Uterus (tissue), 4 donors: ENCODE measurements around the gene FSHR. TPM values are rescaled to one million over a fixed set of nuclear protein-coding genes. Genes with fewer than 3 reads are reported as not detected.

Experiments used
- DNase-seq, 2 donors: peaks; one replicate each; pipeline ENCODE4 v3.0.0-alpha.2; 2019 to 2020
- H3K27ac ChIP-seq, 2 donors: fragments of 200-600 bp; sonication (generic); 1 replicate in 1 of 2; 2 replicates in 1 of 2; pipeline ENCODE4 v1.5.1; 2016 to 2018
- H3K27me3 ChIP-seq, 2 donors: fragments of 200-600 bp; sonication (generic); one replicate each; pipeline ENCODE4 v1.5.1; 2018 to 2019; ENCODE audit warnings: control low read depth in 1 of 2
- H3K36me3 ChIP-seq, 2 donors: fragments of 200-600 bp; sonication (generic); one replicate each; pipeline ENCODE4 v1.5.1; 2019; ENCODE audit warnings: control low read depth in 1 of 2
- H3K4me1 ChIP-seq, 2 donors: fragments of 200-600 bp; sonication (generic); one replicate each; pipeline ENCODE4 v1.5.1; 2018 to 2019; ENCODE audit warnings: control low read depth in 1 of 2
- H3K4me3 ChIP-seq, 2 donors: fragments of 200-600 bp; sonication (generic); 1 replicate in 1 of 2; 2 replicates in 1 of 2; pipeline ENCODE4 v1.5.1; 2018 to 2019; ENCODE audit warnings: mild to moderate bottlenecking in 1 of 2
- H3K9me3 ChIP-seq, 2 donors: fragments of 200-600 bp; sonication (generic); one replicate each; pipeline ENCODE4 v1.5.1; 2019; ENCODE audit warnings: control low read depth in 1 of 2
- POLR2A ChIP-seq, 2 donors: fragments of 450-650 bp; IDR thresholded peaks; one replicate each; pipeline ENCODE4 v1.6.1; 2016; ENCODE audit warnings: antibody characterized with exemption in 2 of 2, mild to moderate bottlenecking in 1 of 2, moderate library complexity in 1 of 2
- intact Hi-C: fragments of 100-400 bp; cut with DNase I; formaldehyde crosslinking; loops from one replicate; pipeline ENCODE4 v1.15.1; 2023; ENCODE audit warnings: low total_unique reads
- total RNA-seq, 4 donors: library from RNA; depleted of rRNA in 3 of 4; stranded (reverse); fragments of >200 nt in 3 of 4; gene quantifications; one replicate each; pipeline versions ENCODE4 v1.1.0 to v1.2.4, GENCODE V29; 2014 to 2023
- TF ChIP-seq, protein P1 (sequence below), 4 experiments: fragments of 200-600 bp in 2 of 4; fragments of 450-650 bp in 2 of 4; sonication (generic) in 2 of 4; IDR thresholded peaks; one replicate each; pipeline ENCODE4 v1.5.1; 2016 to 2019; ENCODE audit warnings: antibody characterized with exemption in 4 of 4, mild to moderate bottlenecking in 2 of 4, moderate library complexity in 1 of 4
- donor health status: DM: yes; HTN: yes; CAD: no.

FSHR gene
- total RNA-seq, 4 donors from 2014 or later = not detected

DNA sequence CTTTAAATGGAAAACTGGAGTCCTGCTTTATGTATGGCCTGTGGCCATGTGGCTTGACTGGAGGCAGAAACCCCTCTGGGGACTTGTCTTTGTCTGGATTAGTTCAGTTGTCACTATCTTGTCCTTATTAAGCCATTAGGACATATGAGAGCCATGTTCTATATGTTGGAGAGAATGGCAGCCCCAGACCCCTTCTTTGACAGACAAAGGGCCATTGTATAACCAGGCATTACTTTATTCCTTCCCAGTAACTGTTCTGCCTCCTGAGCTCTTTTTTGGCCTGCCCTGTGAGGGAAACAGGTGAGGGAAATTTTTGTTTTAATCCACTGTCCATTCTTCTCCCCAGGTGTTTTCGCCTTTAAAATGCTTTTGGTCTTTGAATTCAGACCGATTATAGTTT lies 43.3 kb downstream of the FSHR start:
- DNase-seq = no peak

DNA sequence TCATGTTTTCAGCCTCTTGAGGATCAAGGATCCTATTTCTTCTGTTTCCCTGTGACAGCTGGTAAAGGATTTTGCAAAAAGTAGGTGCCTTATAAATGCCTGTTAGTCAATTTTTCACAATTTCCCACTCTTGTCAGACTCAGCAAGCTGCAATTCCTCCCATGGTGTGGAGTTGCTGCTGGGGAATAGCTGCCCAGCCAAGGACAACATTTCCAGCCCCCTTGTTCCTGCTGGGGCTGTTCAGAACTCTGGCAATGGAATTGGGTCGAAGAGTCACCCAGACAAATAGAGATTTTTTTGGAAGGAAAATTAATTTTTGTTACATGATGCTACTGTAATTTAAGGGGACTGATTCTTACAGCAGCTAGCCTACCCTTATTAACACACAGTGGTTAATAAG lies 43.7 kb downstream of the FSHR start:
- Histone ChIP-seq H3K27me3 (no peaks in the 10 kb centered on the region), H3K4me3 (no peak overlapping the region), H3K4me1 (no peaks in the 10 kb centered on the region), H3K36me3 (no peaks in the 10 kb centered on the region), H3K27ac (no peak overlapping the region), H3K9me3 (no peaks in the 10 kb centered on the region)
- DNase-seq = no peak
- intact Hi-C loops = no loop called here
- no peak for TF ChIP-seq POLR2A (IDR thresholded peaks at IDR 0.05)
- TF ChIP-seq, protein P1, sequence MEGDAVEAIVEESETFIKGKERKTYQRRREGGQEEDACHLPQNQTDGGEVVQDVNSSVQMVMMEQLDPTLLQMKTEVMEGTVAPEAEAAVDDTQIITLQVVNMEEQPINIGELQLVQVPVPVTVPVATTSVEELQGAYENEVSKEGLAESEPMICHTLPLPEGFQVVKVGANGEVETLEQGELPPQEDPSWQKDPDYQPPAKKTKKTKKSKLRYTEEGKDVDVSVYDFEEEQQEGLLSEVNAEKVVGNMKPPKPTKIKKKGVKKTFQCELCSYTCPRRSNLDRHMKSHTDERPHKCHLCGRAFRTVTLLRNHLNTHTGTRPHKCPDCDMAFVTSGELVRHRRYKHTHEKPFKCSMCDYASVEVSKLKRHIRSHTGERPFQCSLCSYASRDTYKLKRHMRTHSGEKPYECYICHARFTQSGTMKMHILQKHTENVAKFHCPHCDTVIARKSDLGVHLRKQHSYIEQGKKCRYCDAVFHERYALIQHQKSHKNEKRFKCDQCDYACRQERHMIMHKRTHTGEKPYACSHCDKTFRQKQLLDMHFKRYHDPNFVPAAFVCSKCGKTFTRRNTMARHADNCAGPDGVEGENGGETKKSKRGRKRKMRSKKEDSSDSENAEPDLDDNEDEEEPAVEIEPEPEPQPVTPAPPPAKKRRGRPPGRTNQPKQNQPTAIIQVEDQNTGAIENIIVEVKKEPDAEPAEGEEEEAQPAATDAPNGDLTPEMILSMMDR (IDR thresholded peaks at IDR 0.05) = no peak

More for the DNA sequence above, 43.3 kb downstream of the FSHR start:
- H3K4me1 ChIP-seq = no peaks in the 10 kb centered on the region
- no peak for TF ChIP-seq POLR2A (IDR thresholded peaks at IDR 0.05)
- TF ChIP-seq, protein P1 (IDR thresholded peaks at IDR 0.05) = no peak
- no peak overlapping the region for H3K4me3 ChIP-seq
- H3K36me3 ChIP-seq = no peaks in the 10 kb centered on the region
- H3K27ac ChIP-seq = no peak overlapping the region
- intact Hi-C loops = no loop called here
- no peaks in the 10 kb centered on the region for H3K27me3 ChIP-seq
- no peaks in the 10 kb centered on the region for H3K9me3 ChIP-seq

DNA sequence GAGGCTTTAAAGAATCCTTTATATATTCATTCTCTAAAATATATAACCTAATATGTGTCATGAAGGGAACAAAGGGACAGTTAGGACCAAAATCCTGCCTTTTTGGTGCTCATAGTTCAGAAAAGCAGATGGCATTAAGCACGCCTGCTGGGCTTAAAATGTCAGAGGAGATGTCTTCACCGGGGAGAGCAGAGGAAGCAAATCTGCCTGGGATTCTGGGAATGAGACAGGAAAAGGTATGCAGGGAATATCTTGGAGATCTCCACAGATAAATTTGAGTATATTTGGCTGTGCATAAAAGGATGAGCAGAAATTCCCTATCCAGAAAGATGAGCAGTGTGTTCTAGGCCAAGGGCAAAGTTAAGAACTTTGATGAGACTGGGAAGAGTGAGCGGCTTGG lies 45.5 kb downstream of the FSHR start:
- intact Hi-C loops = no loop called here
- TF ChIP-seq, protein P1 (IDR thresholded peaks at IDR 0.05) = no peak
- TF ChIP-seq POLR2A (IDR thresholded peaks at IDR 0.05) = no peak
- H3K9me3 ChIP-seq = no peaks in the 10 kb centered on the region
- H3K36me3 ChIP-seq = no peaks in the 10 kb centered on the region
- H3K4me1 ChIP-seq = no peaks in the 10 kb centered on the region
- H3K4me3 ChIP-seq = no peak overlapping the region
- no peak overlapping the region for H3K27ac ChIP-seq
- no peaks in the 10 kb centered on the region for H3K27me3 ChIP-seq
- DNase-seq = no peak

DNA sequence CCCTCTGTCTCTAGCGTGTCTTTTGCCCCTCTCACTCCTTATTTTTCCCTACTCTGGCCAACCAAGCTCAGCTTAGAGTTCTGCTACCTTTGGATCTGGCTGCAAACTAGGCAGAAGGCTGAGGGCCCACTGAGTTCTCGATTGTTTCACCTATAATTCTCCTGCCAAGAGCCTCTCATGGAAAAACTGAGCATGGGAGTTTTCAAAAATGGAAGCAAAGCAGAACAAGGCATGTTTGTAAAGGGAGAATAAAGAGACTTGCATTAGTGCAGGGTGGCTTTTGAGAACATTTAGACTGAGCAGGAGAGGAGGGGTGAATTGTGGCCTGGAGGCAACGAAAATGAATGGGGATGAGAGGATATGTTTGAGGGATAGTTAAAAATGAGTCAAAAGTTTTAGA lies 45.9 kb downstream of the FSHR start:
- H3K9me3 ChIP-seq = no peaks in the 10 kb centered on the region
- H3K36me3 ChIP-seq = no peaks in the 10 kb centered on the region
- DNase-seq = no peak
- H3K4me1 ChIP-seq = no peaks in the 10 kb centered on the region
- intact Hi-C loops = no loop called here
- TF ChIP-seq POLR2A (IDR thresholded peaks at IDR 0.05) = no peak
- TF ChIP-seq, protein P1 (IDR thresholded peaks at IDR 0.05) = no peak
- H3K4me3 ChIP-seq = no peak overlapping the region
- H3K27me3 ChIP-seq = no peaks in the 10 kb centered on the region
- no peak overlapping the region for H3K27ac ChIP-seq

DNA sequence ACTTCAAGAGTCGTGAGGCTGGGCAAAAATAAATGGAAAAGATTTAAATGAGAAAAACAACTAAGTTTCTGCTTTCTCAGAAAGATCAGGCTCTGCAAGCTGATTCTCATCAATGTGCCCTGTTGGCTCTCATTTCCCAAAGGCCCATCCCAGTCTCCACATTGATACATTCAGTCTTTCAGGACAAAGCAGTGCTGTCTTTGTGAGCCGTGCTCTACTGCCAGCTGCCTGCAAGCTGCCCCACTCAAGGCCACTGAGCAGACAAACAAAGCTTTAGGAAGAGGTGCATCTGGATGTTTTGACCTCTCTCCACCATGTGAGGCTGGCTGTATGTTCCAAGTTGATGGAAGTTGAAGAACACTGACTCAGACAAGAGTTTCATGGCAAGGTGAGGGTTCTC lies 48.8 kb downstream of the FSHR start:
- Histone ChIP-seq H3K27ac (no peak overlapping the region), H3K4me3 (no peak overlapping the region), H3K4me1 (no peaks in the 10 kb centered on the region), H3K9me3 (no peaks in the 10 kb centered on the region), H3K36me3 (no peaks in the 10 kb centered on the region), H3K27me3 (no peaks in the 10 kb centered on the region)
- intact Hi-C loops = no loop called here
- no peak for TF ChIP-seq POLR2A (IDR thresholded peaks at IDR 0.05)
- TF ChIP-seq, protein P1 (IDR thresholded peaks at IDR 0.05) = no peak
- no peak for DNase-seq
